HEK293 (cell line): ENCODE data around the gene TRIM29.

Experiments used
- CTCF ChIA-PET: fragments of 350-600 bp; formaldehyde crosslinking; extraction: SDS; loops from one replicate; lab custom pipeline; 2021; ENCODE audit warnings: antibody characterized with exemption; lab: Yijun Ruan, JAX
- POLR2A ChIA-PET: fragments of 300-600 bp; formaldehyde crosslinking; extraction: SDS; loops from one replicate; lab custom pipeline; 2020; ENCODE audit warnings: antibody characterized with exemption, inconsistent platforms; lab: Yijun Ruan, JAX
- H3K27ac ChIP-seq: fragments of 200-500 bp; sonication (Bioruptor generic); 2 replicates; pipeline ENCODE4 v1.5.1; 2014; ENCODE audit warnings: low read depth, low read length, control low read depth, inconsistent platforms; ENCODE audit errors: extremely low read depth
- H3K36me3 ChIP-seq, 2 experiments: fragments of 200-500 bp in 1 of 2; sonication (Bioruptor generic) in 1 of 2; 1 replicate in 1 of 2; 2 replicates in 1 of 2; pipeline ENCODE4 v1.5.1; 2014 to 2017; ENCODE audit warnings: inconsistent platforms in 2 of 2, low read length in 2 of 2; ENCODE audit not compliant: control insufficient read depth in 2 of 2, insufficient read depth in 1 of 2
- H3K4me1 ChIP-seq: fragments of 200-500 bp; sonication (Bioruptor generic); 2 replicates; pipeline ENCODE4 v1.5.1; 2014; ENCODE audit warnings: mild to moderate bottlenecking, low read length, inconsistent platforms; ENCODE audit not compliant: control insufficient read depth, insufficient read depth
- H3K4me3 ChIP-seq: 2 replicates; pipeline ENCODE4 v1.5.1; 2011; ENCODE audit warnings: low read depth, mild to moderate bottlenecking, control low read depth, low read length, moderate library complexity
- H3K9me3 ChIP-seq: fragments of 200-500 bp; sonication (Bioruptor generic); 2 replicates; pipeline ENCODE4 v1.5.1; 2014; ENCODE audit warnings: low read depth, low read length, inconsistent platforms; ENCODE audit not compliant: control insufficient read depth, insufficient read depth
- CTCF ChIP-seq: fragments of 450-650 bp; formaldehyde crosslinking; IDR thresholded peaks from 2 replicates; pipeline ENCODE4 v1.5.1; 2016; ENCODE audit warnings: missing biosample characterization, missing genetic modification characterization
- EGR2 ChIP-seq: fragments of 450-650 bp; formaldehyde crosslinking; IDR thresholded peaks from 2 replicates; pipeline ENCODE4 v1.5.1; 2016; ENCODE audit warnings: low read depth, missing biosample characterization, missing genetic modification characterization
- KLF16 ChIP-seq: fragments of 450-650 bp; formaldehyde crosslinking; IDR thresholded peaks from 2 replicates; pipeline ENCODE4 v1.5.1; 2017; ENCODE audit warnings: missing biosample characterization, missing genetic modification characterization
- PRDM4 ChIP-seq: fragments of 450-650 bp; formaldehyde crosslinking; IDR thresholded peaks from 2 replicates; pipeline ENCODE4 v1.5.1; 2017; ENCODE audit warnings: missing biosample characterization, missing genetic modification characterization
- REST ChIP-seq: fragments of 450-650 bp; formaldehyde crosslinking; IDR thresholded peaks from 2 replicates; pipeline ENCODE4 v1.5.1; 2016; ENCODE audit warnings: missing biosample characterization, missing genetic modification characterization
- WT1 ChIP-seq: fragments of 450-650 bp; formaldehyde crosslinking; IDR thresholded peaks from 2 replicates; pipeline ENCODE4 v1.5.1; 2016; ENCODE audit warnings: missing biosample characterization, missing genetic modification characterization
- ZBTB48 ChIP-seq: fragments of 450-650 bp; formaldehyde crosslinking; IDR thresholded peaks from 2 replicates; pipeline ENCODE4 v1.5.1; 2016; ENCODE audit warnings: missing biosample characterization, missing genetic modification characterization
- ZNF280C ChIP-seq: fragments of 450-650 bp; formaldehyde crosslinking; IDR thresholded peaks from 2 replicates; pipeline ENCODE4 v1.5.1; 2016; ENCODE audit warnings: missing biosample characterization, missing genetic modification characterization
- ZNF341 ChIP-seq: fragments of 450-650 bp; formaldehyde crosslinking; IDR thresholded peaks from 2 replicates; pipeline ENCODE4; 2016; ENCODE audit warnings: low read depth, missing biosample characterization, missing genetic modification characterization
- ZNF366 ChIP-seq: fragments of 450-650 bp; formaldehyde crosslinking; conservative IDR thresholded peaks from 2 replicates; pipeline ENCODE4 v1.5.1; 2016; ENCODE audit warnings: missing biosample characterization, missing genetic modification characterization
- ZNF398 ChIP-seq: fragments of 450-650 bp; formaldehyde crosslinking; IDR thresholded peaks from 2 replicates; pipeline ENCODE4 v1.5.1; 2017; ENCODE audit warnings: missing biosample characterization, missing genetic modification characterization
- ZNF473 ChIP-seq: fragments of 450-650 bp; formaldehyde crosslinking; IDR thresholded peaks from 2 replicates; pipeline ENCODE4 v1.5.1; 2017; ENCODE audit warnings: missing biosample characterization, missing genetic modification characterization
- ZNF544 ChIP-seq: fragments of 450-650 bp; formaldehyde crosslinking; IDR thresholded peaks from 2 replicates; pipeline ENCODE4 v1.5.0; 2017; ENCODE audit warnings: missing biosample characterization, missing genetic modification characterization
- ZNF555 ChIP-seq: fragments of 450-650 bp; formaldehyde crosslinking; conservative IDR thresholded peaks from 2 replicates; pipeline ENCODE4 v1.5.1; 2017; ENCODE audit warnings: missing biosample characterization, mild to moderate bottlenecking, missing genetic modification characterization, inconsistent platforms
- ZNF624 ChIP-seq: fragments of 450-650 bp; formaldehyde crosslinking; IDR thresholded peaks from 2 replicates; pipeline ENCODE4 v1.5.1; 2017; ENCODE audit warnings: missing biosample characterization, missing genetic modification characterization
- TF ChIP-seq, protein P1 (sequence below): fragments of 450-650 bp; formaldehyde crosslinking; IDR thresholded peaks from 2 replicates; pipeline ENCODE4 v1.5.1; 2016; ENCODE audit warnings: missing biosample characterization, missing genetic modification characterization

TRIM29 gene

GRCh38 chr11:120183701-120184141, 45.8 kb upstream of the TRIM29 start:
- Histone ChIP-seq H3K27ac (no peak overlapping the region), H3K4me1 (no peaks in the 10 kb centered on the region), H3K4me3 (no peak overlapping the region), H3K9me3 (no peaks in the 10 kb centered on the region), H3K36me3 (no peaks in the 10 kb centered on the region)
- ChIA-PET CTCF (no interaction called here), POLR2A (no interaction called here)
- no peak for TF ChIP-seq ZNF544 (tag by site-specific recombination)
- no peak for TF ChIP-seq ZNF341 (tag by site-specific recombination)
- no peak for TF ChIP-seq KLF16 (tag by site-specific recombination)

GRCh38 chr11:120182790-120183491, 45.0 kb upstream of the TRIM29 start:
- Histone ChIP-seq H3K36me3 (no peaks in the 10 kb centered on the region), H3K4me3 (no peak overlapping the region), H3K9me3 (no peaks in the 10 kb centered on the region), H3K4me1 (no peaks in the 10 kb centered on the region), H3K27ac (no peak overlapping the region)
- ChIA-PET POLR2A (no interaction called here), CTCF (interaction anchor here (0.6 to 1.0 kb wide), 6 partner anchors 9 to 873 kb away, joined by 3 to 5 read pairs (median 4); no protein-coding TSS in a partner anchor)
- TF ChIP-seq ZNF473 (tag by site-specific recombination) (0 out of 2 replicates have a peak, but pooled peaks have one; percentile 21), PRDM4 (tag by site-specific recombination) (no peak), ZNF366 (tag by site-specific recombination) (peak; percentile 70), WT1 (no peak), ZNF398 (tag by site-specific recombination) (peak; percentile 23; the same call in 1 of the 2 replicates), CTCF (tag by site-specific recombination) (peak; percentile 42), EGR2 (tag by site-specific recombination) (peak; percentile 67; the same call in 1 of the 2 replicates), REST (tag by site-specific recombination) (no peak), ZBTB48 (no peak), ZNF555 (tag by site-specific recombination) (no peak), ZNF280C (no peak), ZNF624 (0 out of 2 replicates have a peak, but pooled peaks have one; percentile 59)
- TF ChIP-seq, protein P1, sequence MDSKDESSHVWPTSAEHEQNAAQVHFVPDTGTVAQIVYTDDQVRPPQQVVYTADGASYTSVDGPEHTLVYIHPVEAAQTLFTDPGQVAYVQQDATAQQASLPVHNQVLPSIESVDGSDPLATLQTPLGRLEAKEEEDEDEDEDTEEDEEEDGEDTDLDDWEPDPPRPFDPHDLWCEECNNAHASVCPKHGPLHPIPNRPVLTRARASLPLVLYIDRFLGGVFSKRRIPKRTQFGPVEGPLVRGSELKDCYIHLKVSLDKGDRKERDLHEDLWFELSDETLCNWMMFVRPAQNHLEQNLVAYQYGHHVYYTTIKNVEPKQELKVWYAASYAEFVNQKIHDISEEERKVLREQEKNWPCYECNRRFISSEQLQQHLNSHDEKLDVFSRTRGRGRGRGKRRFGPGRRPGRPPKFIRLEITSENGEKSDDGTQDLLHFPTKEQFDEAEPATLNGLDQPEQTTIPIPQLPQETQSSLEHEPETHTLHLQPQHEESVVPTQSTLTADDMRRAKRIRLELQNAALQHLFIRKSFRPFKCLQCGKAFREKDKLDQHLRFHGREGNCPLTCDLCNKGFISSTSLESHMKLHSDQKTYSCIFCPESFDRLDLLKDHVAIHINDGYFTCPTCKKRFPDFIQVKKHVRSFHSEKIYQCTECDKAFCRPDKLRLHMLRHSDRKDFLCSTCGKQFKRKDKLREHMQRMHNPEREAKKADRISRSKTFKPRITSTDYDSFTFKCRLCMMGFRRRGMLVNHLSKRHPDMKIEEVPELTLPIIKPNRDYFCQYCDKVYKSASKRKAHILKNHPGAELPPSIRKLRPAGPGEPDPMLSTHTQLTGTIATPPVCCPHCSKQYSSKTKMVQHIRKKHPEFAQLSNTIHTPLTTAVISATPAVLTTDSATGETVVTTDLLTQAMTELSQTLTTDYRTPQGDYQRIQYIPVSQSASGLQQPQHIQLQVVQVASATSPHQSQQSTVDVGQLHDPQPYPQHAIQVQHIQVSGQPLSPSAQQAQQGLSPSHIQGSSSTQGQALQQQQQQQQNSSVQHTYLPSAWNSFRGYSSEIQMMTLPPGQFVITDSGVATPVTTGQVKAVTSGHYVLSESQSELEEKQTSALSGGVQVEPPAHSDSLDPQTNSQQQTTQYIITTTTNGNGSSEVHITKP (tag by site-specific recombination) = no peak
